A673 (cell line): ENCODE results near the gene RYR1.

ENCODE experiments used
- EZH2 ChIP-seq: fragments of 200-600 bp; sonication (generic); IDR thresholded peaks from 2 replicates; pipeline ENCODE4 v1.6.1; 2017; ENCODE audit warnings: borderline replicate concordance, low read depth, mild to moderate bottlenecking, mixed read lengths, antibody characterized with exemption, low read length; ENCODE audit not compliant: poor library complexity, severe bottlenecking
- TF ChIP-seq, protein P1 (sequence below): fragments of 300-800, 200-600 bp; sonication (generic); conservative IDR thresholded peaks from 2 replicates; pipeline ENCODE4 v1.5.1; 2017; ENCODE audit warnings: low read depth, mild to moderate bottlenecking, antibody characterized with exemption, low read length, moderate library complexity, mixed read lengths

- TF ChIP-seq, protein P1, sequence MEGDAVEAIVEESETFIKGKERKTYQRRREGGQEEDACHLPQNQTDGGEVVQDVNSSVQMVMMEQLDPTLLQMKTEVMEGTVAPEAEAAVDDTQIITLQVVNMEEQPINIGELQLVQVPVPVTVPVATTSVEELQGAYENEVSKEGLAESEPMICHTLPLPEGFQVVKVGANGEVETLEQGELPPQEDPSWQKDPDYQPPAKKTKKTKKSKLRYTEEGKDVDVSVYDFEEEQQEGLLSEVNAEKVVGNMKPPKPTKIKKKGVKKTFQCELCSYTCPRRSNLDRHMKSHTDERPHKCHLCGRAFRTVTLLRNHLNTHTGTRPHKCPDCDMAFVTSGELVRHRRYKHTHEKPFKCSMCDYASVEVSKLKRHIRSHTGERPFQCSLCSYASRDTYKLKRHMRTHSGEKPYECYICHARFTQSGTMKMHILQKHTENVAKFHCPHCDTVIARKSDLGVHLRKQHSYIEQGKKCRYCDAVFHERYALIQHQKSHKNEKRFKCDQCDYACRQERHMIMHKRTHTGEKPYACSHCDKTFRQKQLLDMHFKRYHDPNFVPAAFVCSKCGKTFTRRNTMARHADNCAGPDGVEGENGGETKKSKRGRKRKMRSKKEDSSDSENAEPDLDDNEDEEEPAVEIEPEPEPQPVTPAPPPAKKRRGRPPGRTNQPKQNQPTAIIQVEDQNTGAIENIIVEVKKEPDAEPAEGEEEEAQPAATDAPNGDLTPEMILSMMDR, result no peak
- TF ChIP-seq EZH2, result no peak
These were observed 39.0 kb upstream of the RYR1 start for GRCh38 chr19:38394488-38394887.
